K562 (cell line): ENCODE data around the gene HOXA5. TPM values are rescaled to one million over a fixed set of nuclear protein-coding genes. Genes with fewer than 3 reads are reported as not detected.

Source experiments
- ATAC-seq: fragments of 200-7000 bp; cut with Tn5 transposase; 3 replicates; pipeline ENCODE4 v1.9.1; 2020; ENCODE audit warnings: moderate library complexity
- BruUV-seq: library from RNA; stranded (reverse); fragments of 400-500 nt; replicated peaks from 2 replicates; lab custom pipeline; 2021; lab: Mats Ljungman, UMichigan
- CTCF ChIA-PET: fragments of 300-600 bp; formaldehyde crosslinking; extraction: SDS; loops from one replicate; lab custom pipeline; 2021; ENCODE audit warnings: low intra/inter-chr PET ratio; lab: Yijun Ruan, JAX
- POLR2A ChIA-PET: fragments of 300-600, 350-650 bp; sonication (Branson Sonifier 250); formaldehyde crosslinking; extraction: SDS; loops from one replicate; lab custom pipeline; 2021; ENCODE audit warnings: antibody characterized with exemption, inconsistent platforms; lab: Yijun Ruan, JAX
- DNase-seq, 4 experiments: peaks; one replicate each; pipeline versions ENCODE4 v3.0.0 to v3.0.0-alpha.2; 2011 to 2018; ENCODE audit warnings: low spot score in 3 of 4, mixed read lengths in 3 of 4; ENCODE audit errors: extremely low read depth in 1 of 4
- FAIRE-seq: peaks from 2 replicates; lab custom pipeline; 2011; peaks lifted over from hg19 to GRCh38; lab: Jason Lieb, UNC
- H2AFZ ChIP-seq: 2 replicates; pipeline ENCODE4 v1.6.0; 2011; ENCODE audit warnings: low read depth, low read length, control low read depth, inconsistent platforms
- H3K27ac ChIP-seq: fragments of 200-600 bp; 3 replicates; pipeline ENCODE4 v1.8.0; 2011; ENCODE audit warnings: low read depth, mild to moderate bottlenecking, control low read depth, inconsistent platforms, low read length, moderate library complexity, mixed read lengths; ENCODE audit errors: extremely low read depth
- H3K27me3 ChIP-seq, 2 experiments: fragments of 300-600 bp in 1 of 2; 2 replicates in 1 of 2; 3 replicates in 1 of 2; pipeline versions ENCODE4 v1.6.0 to v1.8.0; 2011; ENCODE audit warnings: inconsistent platforms in 2 of 2, low read length in 2 of 2, mild to moderate bottlenecking in 1 of 2, mixed read lengths in 1 of 2, moderate library complexity in 1 of 2; ENCODE audit not compliant: control insufficient read depth in 2 of 2, insufficient read depth in 2 of 2
- H3K36me3 ChIP-seq: fragments of 300-600 bp; 3 replicates; pipeline ENCODE4 v1.8.0; 2011; ENCODE audit warnings: mild to moderate bottlenecking, low read length, inconsistent platforms; ENCODE audit not compliant: control insufficient read depth, insufficient read depth
- H3K4me1 ChIP-seq, 2 experiments: fragments of 200-600 bp in 1 of 2; replicated peaks in 1 of 2; 2 replicates in 1 of 2; 3 replicates in 1 of 2; pipeline versions ENCODE4 v1.5.1 to v1.8.0; 2011; ENCODE audit warnings: inconsistent platforms in 2 of 2, low read length in 2 of 2, mild to moderate bottlenecking in 1 of 2, mixed read lengths in 1 of 2, moderate library complexity in 1 of 2; ENCODE audit not compliant: control insufficient read depth in 2 of 2, insufficient read depth in 2 of 2
- H3K4me2 ChIP-seq: 2 replicates; pipeline ENCODE4 v1.6.1; 2011; ENCODE audit warnings: low read length, control low read depth, inconsistent platforms, mixed read lengths; ENCODE audit not compliant: insufficient read depth
- H3K4me3 ChIP-seq: fragments of 200-600 bp; sonication (generic), shearing (Covaris generic); 2 replicates; pipeline ENCODE4 v1.5.1; 2016; ENCODE audit warnings: control low read depth, inconsistent platforms
- H3K79me2 ChIP-seq: fragments of 200-600 bp; 3 replicates; pipeline ENCODE4 v1.8.0; 2011; ENCODE audit warnings: low read length, inconsistent platforms; ENCODE audit not compliant: control insufficient read depth, insufficient read depth
- H3K9ac ChIP-seq, 2 experiments: 2 replicates each; pipeline versions ENCODE4 v1.6.0 to v1.6.1; 2011; ENCODE audit warnings: low read depth in 2 of 2, low read length in 2 of 2, control low read depth in 1 of 2, inconsistent platforms in 1 of 2, mild to moderate bottlenecking in 1 of 2, mixed read lengths in 1 of 2; ENCODE audit not compliant: insufficient read depth in 1 of 2
- H3K9me1 ChIP-seq: one replicate; pipeline ENCODE4 v1.6.0; 2011; ENCODE audit warnings: inconsistent platforms, mild to moderate bottlenecking, low read length, moderate library complexity; ENCODE audit not compliant: control insufficient read depth, insufficient read depth
- H3K9me3 ChIP-seq: replicated peaks from 2 replicates; pipeline ENCODE4 v1.5.1; 2011; ENCODE audit warnings: low read depth, low read length, inconsistent platforms; ENCODE audit not compliant: control insufficient read depth, insufficient read depth
- H4K20me1 ChIP-seq: replicated peaks from 2 replicates; pipeline ENCODE4 v1.6.1; 2011; ENCODE audit warnings: low read length, inconsistent platforms, mixed read lengths; ENCODE audit not compliant: control insufficient read depth, insufficient read depth
- CCAR2 ChIP-seq: fragments of 200-400 bp; formaldehyde crosslinking; IDR thresholded peaks from 2 replicates; pipeline ENCODE4 v1.6.1; 2017; ENCODE audit warnings: mild to moderate bottlenecking, low read depth, low read length
- CHD4 ChIP-seq: fragments of 200-600 bp; sonication (generic); IDR thresholded peaks from 3 replicates; pipeline ENCODE4 v1.6.1; 2012; ENCODE audit warnings: low read depth, mild to moderate bottlenecking, mixed read lengths, low read length, inconsistent platforms; ENCODE audit not compliant: insufficient read depth, insufficient replicate concordance, poor library complexity, severe bottlenecking
- RBM25 ChIP-seq: fragments of 200-400 bp; formaldehyde crosslinking; IDR thresholded peaks from 2 replicates; pipeline ENCODE4 v1.6.1; 2018; ENCODE audit warnings: low read length, low read depth, moderate library complexity; ENCODE audit not compliant: severe bottlenecking
- WGBS: fragments of 100-300 bp; shearing (Covaris generic); methylation state at CpG from one replicate; pipeline ENCODE4 v1.1.6; 2016; ENCODE audit warnings: low coverage, mixed read lengths; ENCODE audit not compliant: insufficient coverage; ENCODE audit errors: missing lambda C conversion rate; 5-methylcytosine and 5-hydroxymethylcytosine counted together
- in situ Hi-C: fragments of 300-500 bp; cut with MboI; formaldehyde crosslinking; loops from 4 replicates; pipeline ENCODE4 v1.15.0; 2018; ENCODE audit warnings: inconsistent platforms, mixed read lengths
- intact Hi-C: fragments of 100-400 bp; cut with micrococcal nuclease; formaldehyde crosslinking; loops from 2 replicates; pipeline ENCODE4 v1.14.2; 2022
- polyA plus RNA-seq, 8 experiments: library from polyadenylated mRNA; depleted of rRNA in 4 of 8; stranded (reverse) in 5 of 8; unstranded in 3 of 8; fragments of >200 nt; fragmentation: Nextera tagmentation in 2 of 8; fragmentation: Illumina TruSeq in 1 of 8; extraction: Ambion mirVana in 2 of 8; extraction: Trizol in 1 of 8; gene quantifications; 2 replicates each; pipeline versions ENCODE4 v1.2.1 to v1.2.3, GENCODE V29; 2011 to 2014; ENCODE audit warnings: inconsistent platforms in 1 of 8, missing spikeins in 1 of 8
- total RNA-seq, 7 experiments: library from RNA; depleted of rRNA in 6 of 7; stranded (reverse); fragments of >200 nt in 6 of 7; fragmentation: Illumina TruSeq in 2 of 7; extraction: Trizol in 2 of 7; gene quantifications; 2 replicates each; pipeline versions ENCODE4 v1.2.1 to v1.2.3, GENCODE V29; 2011 to 2021; ENCODE audit warnings: low replicate concordance in 1 of 7
- TF ChIP-seq, protein P1 (sequence below): IDR thresholded peaks from 2 replicates; pipeline ENCODE4 v1.6.1; 2012; ENCODE audit warnings: low read depth, low read length, improper control_type of control experiment, borderline replicate concordance

HOXA5 gene
- total and polyA plus RNA-seq, 9 of the 15 experiments (the other 6 are each of a cell fraction or from before 2014, with no cell fraction given), result 0.13 TPM; not detected in 8

DNA sequence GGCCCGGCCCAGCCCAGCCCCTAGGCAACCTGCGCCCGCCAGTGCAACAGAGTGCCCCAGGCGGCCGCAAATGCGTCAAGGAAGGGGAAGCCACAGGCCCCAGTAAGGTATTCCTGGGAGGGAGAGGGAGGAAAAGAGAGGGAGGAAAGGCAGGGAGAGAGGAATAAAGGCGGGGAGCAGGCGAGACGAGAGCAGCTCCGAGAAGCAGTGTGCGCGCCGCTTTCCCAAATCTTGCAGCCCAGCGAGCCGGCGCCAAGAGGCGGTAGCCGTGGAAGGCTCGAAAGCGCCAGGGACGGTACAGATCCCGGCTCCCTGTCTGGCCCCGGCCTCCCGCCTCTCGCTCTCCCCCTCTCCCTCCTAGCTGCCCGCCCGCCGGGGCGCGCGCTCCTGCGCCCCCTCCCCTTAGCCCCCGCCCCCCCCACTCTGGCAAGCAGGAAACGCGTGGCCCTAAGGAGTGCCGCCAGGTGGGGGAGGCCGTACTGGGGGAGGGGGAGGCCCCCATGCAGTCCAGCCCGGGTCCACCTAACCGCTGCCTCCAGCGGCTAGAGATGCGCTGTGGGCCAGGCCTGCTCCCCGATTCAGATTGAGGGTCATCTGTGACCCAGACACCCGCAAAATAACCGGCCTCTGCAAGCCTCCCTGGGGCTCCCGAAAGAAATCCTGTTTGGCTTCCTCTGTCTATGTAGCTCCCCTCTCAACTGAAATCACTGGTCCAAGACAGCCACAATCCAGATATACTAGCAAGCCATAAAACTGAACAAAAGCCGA is 26.4 kb upstream of the HOXA5 start:
- Histone ChIP-seq H3K4me2 (no peak overlapping the region), H3K79me2 (no peaks in the 10 kb centered on the region), H3K9me3 (no peaks in the 10 kb centered on the region), H3K4me3 (no peak overlapping the region), H2AFZ (no peak overlapping the region), H3K4me1 (peaks cover 0 to 5% of the 10 kb centered on the region in 2 experiments; a peak in 1 of 5 replicates), H4K20me1 (no peaks in the 10 kb centered on the region), H3K27me3 (peaks cover 24 to 71% of the 10 kb centered on the region in 2 experiments; a peak in 4 of 5 replicates), H3K9ac (no peak overlapping the region), H3K9me1 (no peaks in the 10 kb centered on the region), H3K36me3 (no peaks in the 10 kb centered on the region), H3K27ac (no peak overlapping the region)
- no peak for TF ChIP-seq RBM25
- no peak for TF ChIP-seq CHD4
- no peak for TF ChIP-seq CCAR2
- TF ChIP-seq, protein P1, sequence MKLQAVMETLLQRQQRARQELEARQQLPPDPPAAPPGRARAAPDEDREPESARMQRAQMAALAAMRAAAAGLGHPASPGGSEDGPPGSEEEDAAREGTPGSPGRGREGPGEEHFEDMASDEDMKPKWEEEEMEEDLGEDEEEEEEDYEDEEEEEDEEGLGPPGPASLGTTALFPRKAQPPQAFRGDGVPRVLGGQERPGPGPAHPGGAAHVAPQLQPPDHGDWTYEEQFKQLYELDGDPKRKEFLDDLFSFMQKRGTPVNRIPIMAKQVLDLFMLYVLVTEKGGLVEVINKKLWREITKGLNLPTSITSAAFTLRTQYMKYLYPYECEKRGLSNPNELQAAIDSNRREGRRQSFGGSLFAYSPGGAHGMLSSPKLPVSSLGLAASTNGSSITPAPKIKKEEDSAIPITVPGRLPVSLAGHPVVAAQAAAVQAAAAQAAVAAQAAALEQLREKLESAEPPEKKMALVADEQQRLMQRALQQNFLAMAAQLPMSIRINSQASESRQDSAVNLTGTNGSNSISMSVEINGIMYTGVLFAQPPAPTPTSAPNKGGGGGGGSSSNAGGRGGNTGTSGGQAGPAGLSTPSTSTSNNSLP, result no peak
- CTCF ChIA-PET, result no interaction called here
- WGBS, result 39% methylated on average over 20 of the region's 46 CpGs
- POLR2A ChIA-PET, result interaction anchor here (0.8 kb wide), 1 partner anchor 9 kb away, joined by 3 read pairs; no protein-coding TSS in a partner anchor
- intact Hi-C loops (no loop called here), in situ Hi-C loops (loop anchor here (5.0 to 25.0 kb wide), 4 partner anchors 658 to 1283 kb away; no protein-coding TSS in a partner anchor)
- DNase-seq, result no peak
- BruUV-seq, result no TSS peak
- ATAC-seq, result no peak
- no peak for FAIRE-seq
